Stimulated activated CD4-positive, alpha-beta T cell treated with anti-CD3 and anti-CD28 coated beads, Interleukin-1b, Interleukin-23, amount 100 ng/mL, for 4 hours (primary cell): ENCODE measurements around the gene DDX41.

Source experiments
- DNase-seq, 2 donors: peaks; one replicate each; pipeline ENCODE4 v3.0.0-alpha.2; 2020; ENCODE audit warnings: low read depth in 2 of 2

DDX41 gene

GRCh38 chr5:177469750-177470525 lies 46.8 kb downstream of the DDX41 start:
- DNase-seq = no peak

- no peak for DNase-seq
Observed at GRCh38 chr5:177468685-177469628, 47.8 kb downstream of the DDX41 start.

- no peak for DNase-seq
Observed at GRCh38 chr5:177468329-177468684, 48.5 kb downstream of the DDX41 start.

GRCh38 chr5:177467436-177467835 lies 49.3 kb downstream of the DDX41 start:
- no peak for DNase-seq

- DNase-seq = no peak
Observed at GRCh38 chr5:177466861-177467260, 49.9 kb downstream of the DDX41 start.

GRCh38 chr5:177465044-177465443 lies 51.7 kb downstream of the DDX41 start:
- DNase-seq = no peak

- no peak for DNase-seq
Observed at GRCh38 chr5:177462021-177462670, 54.6 kb downstream of the DDX41 start.
